Spleen (tissue), 7 donors: ENCODE measurements around the gene CD93.

Source experiments
- CTCF ChIP-seq, 11 experiments: fragments of 200-600 bp in 7 of 11; fragments of 450-650 bp in 4 of 11; sonication (generic) in 4 of 11; IDR thresholded peaks in 8 of 11; conservative IDR thresholded peaks in 3 of 11; 1 replicate in 7 of 11; 2 replicates in 4 of 11; pipeline versions ENCODE4 v1.4.0 to v1.8.0; 2016 to 2021; ENCODE audit warnings: antibody characterized with exemption in 11 of 11, inconsistent platforms in 4 of 11, mild to moderate bottlenecking in 1 of 11
- POLR2A ChIP-seq, 3 donors: fragments of 450-650 bp; IDR thresholded peaks; one replicate each; pipeline ENCODE4 v1.5.1; 2017; ENCODE audit warnings: antibody characterized with exemption in 3 of 3, mild to moderate bottlenecking in 1 of 3
- donor health status: DM: no; HTN: no; CAD: no; lungs with moderate emphysema.
- donor health status: DM: no; HTN: no; CAD: no.
- donor health status: DM: no; HTN: no; CAD: no.

- TF ChIP-seq CTCF (IDR thresholded peaks at IDR 0.05 in 8 of 11, conservative IDR thresholded peaks at IDR 0.05 in 3 of 11) (no peak), POLR2A (IDR thresholded peaks at IDR 0.05) (no peak)
Measured at GRCh38 chr20:23047001-23047737, 39.0 kb downstream of the CD93 start.
